Endothelial cell of umbilical vein (primary cell): ENCODE data around the gene FNBP1L. TPM values are rescaled to one million over a fixed set of nuclear protein-coding genes. Genes with fewer than 3 reads are reported as not detected.

Source experiments
- BruUV-seq: library from RNA; stranded (reverse); fragments of 400-500 nt; replicated peaks from 2 replicates; lab custom pipeline; 2021; lab: Mats Ljungman, UMichigan
- CTCF ChIA-PET: fragments of 300-600, 350-600 bp; sonication (Branson Sonifier 250); formaldehyde crosslinking; loops from one replicate; lab custom pipeline; 2021; ENCODE audit warnings: antibody characterized with exemption, inconsistent platforms; lab: Charles Lee
- POLR2A ChIA-PET: fragments of 300-600, 350-600 bp; sonication (Branson Sonifier 250); formaldehyde crosslinking; loops from one replicate; lab custom pipeline; 2021; ENCODE audit warnings: antibody characterized with exemption, inconsistent platforms; lab: Charles Lee
- DNase-seq: peaks from one replicate; pipeline ENCODE4 v3.0.0-alpha.2; 2011; ENCODE audit warnings: low read depth, low spot score
- FAIRE-seq: peaks from 2 replicates; lab custom pipeline; 2011; peaks lifted over from hg19 to GRCh38; lab: Jason Lieb, UNC
- H2AFZ ChIP-seq: 2 replicates; pipeline ENCODE4 v1.6.0; 2012; ENCODE audit warnings: low read depth, low read length, control low read depth, inconsistent platforms
- H3K27ac ChIP-seq: 2 replicates; pipeline ENCODE4 v1.5.1; 2011; ENCODE audit warnings: low read depth, mild to moderate bottlenecking, control low read depth, low read length, moderate library complexity; ENCODE audit not compliant: insufficient read depth
- H3K27me3 ChIP-seq, 2 experiments: 2 replicates each; pipeline versions ENCODE4 v1.6.0 to v1.6.1; 2011; ENCODE audit warnings: low read length in 2 of 2, mixed read lengths in 1 of 2; ENCODE audit not compliant: control insufficient read depth in 2 of 2, insufficient read depth in 2 of 2
- H3K36me3 ChIP-seq, 2 experiments: 2 replicates in 1 of 2; 3 replicates in 1 of 2; pipeline ENCODE4 v1.5.1; 2011; ENCODE audit warnings: low read length in 2 of 2, mild to moderate bottlenecking in 1 of 2, moderate library complexity in 1 of 2; ENCODE audit not compliant: control insufficient read depth in 2 of 2, insufficient read depth in 2 of 2; ENCODE audit errors: extremely low read depth in 1 of 2
- H3K4me1 ChIP-seq: 3 replicates; pipeline ENCODE4 v1.5.1; 2011; ENCODE audit warnings: mild to moderate bottlenecking, low read length; ENCODE audit not compliant: control insufficient read depth, insufficient read depth; ENCODE audit errors: extremely low read depth
- H3K4me2 ChIP-seq: 2 replicates; pipeline ENCODE4 v1.6.1; 2011; ENCODE audit warnings: low read length, control low read depth, mixed read lengths; ENCODE audit not compliant: insufficient read depth
- H3K4me3 ChIP-seq, 3 experiments: fragments of 200-600 bp in 1 of 3; sonication (generic), shearing (Covaris generic) in 1 of 3; replicated peaks in 1 of 3; 2 replicates each; pipeline ENCODE4 v1.5.1; 2011 to 2016; ENCODE audit warnings: control low read depth in 3 of 3, low read length in 3 of 3, mild to moderate bottlenecking in 2 of 3, inconsistent platforms in 1 of 3, low read depth in 1 of 3, moderate library complexity in 1 of 3; ENCODE audit not compliant: insufficient read depth in 1 of 3
- H3K79me2 ChIP-seq: 2 replicates; pipeline ENCODE4 v1.6.0; 2012; ENCODE audit warnings: low read length, inconsistent platforms; ENCODE audit not compliant: control insufficient read depth, insufficient read depth
- H3K9ac ChIP-seq: replicated peaks from 2 replicates; pipeline ENCODE3; 2011; ENCODE audit warnings: low read length, control low read depth; ENCODE audit not compliant: insufficient read depth; ENCODE audit errors: extremely low read depth
- H3K9me1 ChIP-seq: replicated peaks from 3 replicates; pipeline ENCODE4 v1.6.0; 2011; ENCODE audit warnings: mild to moderate bottlenecking, low read length; ENCODE audit not compliant: control insufficient read depth, insufficient read depth; ENCODE audit errors: extremely low read depth
- H3K9me3 ChIP-seq: replicated peaks from 2 replicates; pipeline ENCODE4 v1.5.1; 2012; ENCODE audit warnings: low read length, inconsistent platforms; ENCODE audit not compliant: control insufficient read depth, insufficient read depth
- H4K20me1 ChIP-seq: replicated peaks from 2 replicates; pipeline ENCODE3; 2011; ENCODE audit warnings: mild to moderate bottlenecking, low read length; ENCODE audit not compliant: control insufficient read depth, insufficient read depth; ENCODE audit errors: extremely low read depth
- FOS ChIP-seq: IDR thresholded peaks from 2 replicates; pipeline ENCODE4 v1.6.1; 2011; ENCODE audit warnings: mild to moderate bottlenecking, low read length, moderate library complexity, borderline replicate concordance; ENCODE audit not compliant: insufficient read depth
- GATA2 ChIP-seq: IDR thresholded peaks from 2 replicates; pipeline ENCODE4 v1.7.0; 2011; ENCODE audit warnings: low read depth, mild to moderate bottlenecking, moderate library complexity, mixed read lengths, low read length; ENCODE audit not compliant: insufficient read length, insufficient read depth
- MYC ChIP-seq: IDR thresholded peaks from one replicate; pipeline ENCODE4 v1.6.1; 2011; ENCODE audit warnings: mild to moderate bottlenecking, low read depth, low read length
- POLR2A ChIP-seq: IDR thresholded peaks from 2 replicates; pipeline ENCODE4 v1.6.1; 2012; ENCODE audit warnings: low read depth, mild to moderate bottlenecking, control low read depth, low read length
- POLR2AphosphoS5 ChIP-seq: IDR thresholded peaks from 2 replicates; pipeline ENCODE4 v1.6.1; 2012; ENCODE audit warnings: low read depth, mild to moderate bottlenecking, control low read depth, low read length, moderate library complexity; ENCODE audit not compliant: insufficient read depth
- dilution Hi-C: fragments of 300-500 bp; cut with MboI; formaldehyde crosslinking; loops from one replicate; pipeline ENCODE4 v1.15.0; 2019; ENCODE audit warnings: low sequenced_read_pairs; ENCODE audit not compliant: extremely low pct_ligation_motif_present
- intact Hi-C: fragments of 100-400 bp; cut with micrococcal nuclease; formaldehyde crosslinking; loops from one replicate; pipeline ENCODE4 v1.10.0; 2022
- polyA plus RNA-seq, 4 experiments: library from polyadenylated mRNA; depleted of rRNA in 3 of 4; stranded (reverse) in 3 of 4; unstranded in 1 of 4; fragments of >200 nt; gene quantifications; 2 replicates each; pipeline versions ENCODE4 v1.2.1 to v1.2.3, GENCODE V29; 2011 to 2012; ENCODE audit warnings: missing spikeins in 1 of 4
- total RNA-seq: library from RNA; stranded (reverse); gene quantifications from 2 replicates; pipeline ENCODE4 v1.2.3, GENCODE V29; 2021
- TF ChIP-seq, protein P1 (sequence below), 2 donors: IDR thresholded peaks; 1 replicate in 1 of 2; 2 replicates in 1 of 2; pipeline ENCODE4 v1.5.1; 2011; ENCODE audit warnings: low read length in 2 of 2, mild to moderate bottlenecking in 2 of 2, moderate library complexity in 2 of 2, control low read depth in 1 of 2, inconsistent platforms in 1 of 2, low read depth in 1 of 2; ENCODE audit not compliant: insufficient read depth in 1 of 2; ENCODE audit errors: extremely low read depth in 1 of 2
- TF ChIP-seq, protein P2 (sequence below): IDR thresholded peaks from 2 replicates; pipeline ENCODE4 v1.6.1; 2011; ENCODE audit not compliant: insufficient read depth, insufficient read length

The FNBP1L gene
- total and polyA plus RNA-seq, 2 donors (not counting 3 experiments of a cell fraction or from before 2014, with no cell fraction given) = 28.1 to 56.4 TPM

GRCh38 chr1:93488207-93488606, 40.3 kb downstream of the FNBP1L start:
- no peak for FAIRE-seq
- H3K27ac ChIP-seq = no peak overlapping the region
- TF ChIP-seq, protein P1, sequence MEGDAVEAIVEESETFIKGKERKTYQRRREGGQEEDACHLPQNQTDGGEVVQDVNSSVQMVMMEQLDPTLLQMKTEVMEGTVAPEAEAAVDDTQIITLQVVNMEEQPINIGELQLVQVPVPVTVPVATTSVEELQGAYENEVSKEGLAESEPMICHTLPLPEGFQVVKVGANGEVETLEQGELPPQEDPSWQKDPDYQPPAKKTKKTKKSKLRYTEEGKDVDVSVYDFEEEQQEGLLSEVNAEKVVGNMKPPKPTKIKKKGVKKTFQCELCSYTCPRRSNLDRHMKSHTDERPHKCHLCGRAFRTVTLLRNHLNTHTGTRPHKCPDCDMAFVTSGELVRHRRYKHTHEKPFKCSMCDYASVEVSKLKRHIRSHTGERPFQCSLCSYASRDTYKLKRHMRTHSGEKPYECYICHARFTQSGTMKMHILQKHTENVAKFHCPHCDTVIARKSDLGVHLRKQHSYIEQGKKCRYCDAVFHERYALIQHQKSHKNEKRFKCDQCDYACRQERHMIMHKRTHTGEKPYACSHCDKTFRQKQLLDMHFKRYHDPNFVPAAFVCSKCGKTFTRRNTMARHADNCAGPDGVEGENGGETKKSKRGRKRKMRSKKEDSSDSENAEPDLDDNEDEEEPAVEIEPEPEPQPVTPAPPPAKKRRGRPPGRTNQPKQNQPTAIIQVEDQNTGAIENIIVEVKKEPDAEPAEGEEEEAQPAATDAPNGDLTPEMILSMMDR (IDR thresholded peaks at IDR 0.05; ENCODE audit: extremely low read depth in 1 of 2, insufficient read depth in 1 of 2, low read depth in 1 of 2, low read length in 2 of 2) = no peak
- TF ChIP-seq GATA2 = no peak
- TF ChIP-seq FOS = no peak
- TF ChIP-seq POLR2AphosphoS5 = no peak
- TF ChIP-seq POLR2A = no peak
- no peak for TF ChIP-seq MYC
- TF ChIP-seq, protein P2, sequence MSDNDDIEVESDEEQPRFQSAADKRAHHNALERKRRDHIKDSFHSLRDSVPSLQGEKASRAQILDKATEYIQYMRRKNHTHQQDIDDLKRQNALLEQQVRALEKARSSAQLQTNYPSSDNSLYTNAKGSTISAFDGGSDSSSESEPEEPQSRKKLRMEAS = no peak
- peaks cover 77% of the 10 kb centered on the region for H3K79me2 ChIP-seq
- no peak for DNase-seq
- no peaks in the 10 kb centered on the region for H3K9me3 ChIP-seq
- no TSS peak for BruUV-seq
- H3K4me3 ChIP-seq = no peak overlapping the region
- intact Hi-C loops = no loop called here
- H4K20me1 ChIP-seq = peaks cover 38% of the 10 kb centered on the region
- H3K9ac ChIP-seq = no peak overlapping the region
- ChIA-PET POLR2A (interaction anchor here (0.6 kb wide), 1 partner anchor 16 kb away, joined by 3 read pairs; no protein-coding TSS in a partner anchor), CTCF (interaction anchor here (1.3 kb wide), 1 partner anchor 12 kb away, joined by 3 read pairs; no protein-coding TSS in a partner anchor)
- H3K27me3 ChIP-seq = no peaks in the 10 kb centered on the region
- dilution Hi-C loops = no loop called here
- H3K9me1 ChIP-seq = no peaks in the 10 kb centered on the region
- H3K36me3 ChIP-seq = no peaks in the 10 kb centered on the region
- H3K4me2 ChIP-seq = no peak overlapping the region
- peaks cover 9% of the 10 kb centered on the region for H3K4me1 ChIP-seq
- H2AFZ ChIP-seq = no peak overlapping the region
